Germinal center (tissue), 1 donor: ENCODE results near the gene P2RY11.

ENCODE experiments used
- DNase-seq: peaks from one replicate; pipeline ENCODE4 v3.0.0; 2012; ENCODE audit warnings: mixed read lengths, low spot score

P2RY11 gene

GRCh38 chr19:10141479-10141878 lies 30.0 kb downstream of the P2RY11 start:
- DNase-seq: no peak

GRCh38 chr19:10141973-10142372 lies 30.5 kb downstream of the P2RY11 start:
- no peak for DNase-seq

GRCh38 chr19:10142701-10143375 lies 31.3 kb downstream of the P2RY11 start:
- no peak for DNase-seq

- no peak for DNase-seq
Observed at GRCh38 chr19:10143681-10144080, 32.2 kb downstream of the P2RY11 start.

- no peak for DNase-seq
Observed at GRCh38 chr19:10144361-10144760, 32.9 kb downstream of the P2RY11 start.

GRCh38 chr19:10145031-10145430 lies 33.5 kb downstream of the P2RY11 start:
- DNase-seq: no peak

- DNase-seq: no peak
Observed at GRCh38 chr19:10146142-10146541, 34.6 kb downstream of the P2RY11 start.

GRCh38 chr19:10149427-10149826 lies 37.9 kb downstream of the P2RY11 start:
- no peak for DNase-seq

- no peak for DNase-seq
Observed at GRCh38 chr19:10151521-10151920, 40.0 kb downstream of the P2RY11 start.

- DNase-seq: no peak
Observed at GRCh38 chr19:10152100-10152499, 40.6 kb downstream of the P2RY11 start.

- no peak for DNase-seq
Observed at GRCh38 chr19:10155839-10156238, 44.3 kb downstream of the P2RY11 start.

GRCh38 chr19:10158071-10158470 lies 46.6 kb downstream of the P2RY11 start:
- no peak for DNase-seq

GRCh38 chr19:10158485-10158884 lies 47.0 kb downstream of the P2RY11 start:
- no peak for DNase-seq

GRCh38 chr19:10159610-10160009 lies 48.1 kb downstream of the P2RY11 start:
- no peak for DNase-seq

- DNase-seq: no peak
Observed at GRCh38 chr19:10163536-10163935, 52.0 kb downstream of the P2RY11 start.
